ENCODE data around the gene CD82.

- no peak for TF ChIP-seq CTCF (IDR thresholded peaks at IDR 0.05)
- no peak for TF ChIP-seq POLR2A (IDR thresholded peaks at IDR 0.05)
- no peak for TF ChIP-seq EP300 (IDR thresholded peaks at IDR 0.05)
Observed at GRCh38 chr11:44601471-44602370, 36.3 kb downstream of the CD82 start.
